Measurements from ENCODE around the gene SAXO1.

SAXO1 gene

DNA sequence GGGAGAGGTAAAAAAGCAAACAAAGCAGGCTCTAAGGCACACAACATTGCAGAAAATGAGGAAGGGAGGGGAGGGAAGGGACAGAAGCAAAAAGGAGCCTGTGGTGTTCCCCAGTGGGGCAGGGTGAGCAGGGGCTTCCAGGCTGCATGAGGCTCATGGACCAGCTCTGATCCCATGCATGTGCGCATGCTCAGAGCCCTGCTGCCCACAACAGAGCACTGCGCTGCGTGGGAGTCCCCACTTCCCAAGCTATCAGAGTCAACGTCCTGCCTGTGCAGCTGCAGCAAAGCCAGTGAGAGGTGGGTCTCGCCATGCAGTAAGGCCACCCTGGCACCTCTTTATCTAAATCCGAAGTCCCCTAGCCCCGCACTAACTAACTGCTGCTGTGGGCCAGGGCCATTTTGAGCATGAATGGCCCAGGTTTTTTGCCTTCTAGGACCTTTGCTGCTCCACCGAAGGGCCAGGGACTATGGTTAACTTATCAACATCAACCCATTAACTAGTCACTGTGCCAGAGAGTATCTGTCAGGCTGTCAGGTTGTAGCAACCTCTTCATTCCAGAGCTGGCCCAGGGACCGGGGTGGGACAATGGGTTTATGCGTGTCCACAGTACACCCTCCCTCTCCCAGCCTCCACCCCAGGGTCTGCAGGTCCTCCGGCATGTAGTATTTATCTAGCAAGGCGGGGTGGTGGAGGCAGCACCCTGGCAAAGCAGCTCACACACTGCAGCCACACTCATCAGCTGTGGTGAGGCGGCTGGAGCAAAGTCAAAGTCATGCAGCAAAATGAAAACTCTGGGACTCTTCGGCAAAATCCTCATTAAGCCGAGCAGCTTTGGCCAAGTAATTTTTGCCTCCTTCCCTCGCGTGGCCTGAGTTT is 123.6 kb downstream of the SAXO1 start:
- DNase-seq, result no peak

DNA sequence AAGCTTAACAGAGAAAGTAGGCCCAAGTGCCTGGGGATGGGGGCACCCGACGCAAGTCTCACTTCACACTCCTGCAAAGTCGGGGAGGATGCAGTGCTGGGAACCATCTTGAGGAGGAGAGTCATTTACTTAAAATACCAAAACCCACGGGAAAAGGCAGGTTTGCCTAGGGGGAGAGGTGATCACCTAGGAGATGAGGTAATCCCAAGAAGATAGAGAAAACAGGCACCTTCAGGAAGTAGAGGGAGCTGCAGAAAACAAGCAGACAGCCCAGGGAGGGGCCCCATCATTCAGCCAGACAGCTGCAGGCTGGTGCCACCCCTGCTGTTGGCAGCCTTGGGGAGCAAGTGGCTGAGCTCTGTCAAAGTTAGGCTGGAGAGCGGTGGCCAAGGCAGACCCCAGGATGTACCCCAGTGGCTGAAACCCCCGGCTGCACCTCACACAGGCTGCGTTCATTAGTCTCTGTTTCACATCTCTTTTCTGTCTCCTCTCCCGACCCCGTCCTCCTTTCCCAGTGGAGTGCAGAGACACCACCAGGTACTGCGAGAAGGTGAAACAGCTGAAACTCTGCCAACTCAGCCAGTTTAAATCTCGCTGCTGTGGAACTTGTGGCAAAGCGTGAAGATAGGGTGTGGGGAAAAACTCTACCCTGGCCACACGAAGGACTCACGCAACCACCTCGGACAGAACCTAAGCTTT is 124.9 kb downstream of the SAXO1 start:
- DNase-seq, result no peak

DNA sequence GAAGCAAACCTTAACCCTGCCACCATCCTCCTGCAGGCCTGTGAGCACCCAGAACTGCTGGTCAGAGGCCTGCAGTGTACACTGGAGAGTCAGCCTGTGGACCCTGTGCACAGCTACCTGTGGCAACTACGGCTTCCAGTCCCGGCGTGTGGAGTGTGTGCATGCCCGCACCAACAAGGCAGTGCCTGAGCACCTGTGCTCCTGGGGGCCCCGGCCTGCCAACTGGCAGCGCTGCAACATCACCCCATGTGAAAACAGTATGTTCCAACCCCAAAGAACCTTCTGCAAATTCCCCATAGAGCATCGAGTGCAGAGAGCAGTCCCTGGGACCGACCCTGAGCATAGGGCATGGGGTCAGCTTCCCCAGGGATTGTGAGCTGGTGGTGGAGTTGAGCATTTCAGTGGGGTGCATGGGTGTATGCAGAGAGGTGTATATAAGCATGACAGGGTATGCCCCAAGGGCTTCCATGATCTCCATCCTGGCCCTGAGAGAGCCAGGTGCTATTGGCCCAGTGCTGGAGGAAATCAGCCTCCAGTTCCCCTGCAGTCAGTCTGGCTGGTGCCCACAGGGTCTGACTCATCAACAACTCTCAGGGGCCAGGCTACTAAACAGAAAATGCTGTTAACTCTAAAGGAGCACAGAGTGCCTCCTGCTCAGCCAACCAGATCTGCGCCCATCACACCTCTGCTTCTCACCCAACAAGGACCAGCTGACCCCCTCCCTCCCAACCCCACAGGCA is 126.2 kb downstream of the SAXO1 start:
- DNase-seq, result no peak

DNA sequence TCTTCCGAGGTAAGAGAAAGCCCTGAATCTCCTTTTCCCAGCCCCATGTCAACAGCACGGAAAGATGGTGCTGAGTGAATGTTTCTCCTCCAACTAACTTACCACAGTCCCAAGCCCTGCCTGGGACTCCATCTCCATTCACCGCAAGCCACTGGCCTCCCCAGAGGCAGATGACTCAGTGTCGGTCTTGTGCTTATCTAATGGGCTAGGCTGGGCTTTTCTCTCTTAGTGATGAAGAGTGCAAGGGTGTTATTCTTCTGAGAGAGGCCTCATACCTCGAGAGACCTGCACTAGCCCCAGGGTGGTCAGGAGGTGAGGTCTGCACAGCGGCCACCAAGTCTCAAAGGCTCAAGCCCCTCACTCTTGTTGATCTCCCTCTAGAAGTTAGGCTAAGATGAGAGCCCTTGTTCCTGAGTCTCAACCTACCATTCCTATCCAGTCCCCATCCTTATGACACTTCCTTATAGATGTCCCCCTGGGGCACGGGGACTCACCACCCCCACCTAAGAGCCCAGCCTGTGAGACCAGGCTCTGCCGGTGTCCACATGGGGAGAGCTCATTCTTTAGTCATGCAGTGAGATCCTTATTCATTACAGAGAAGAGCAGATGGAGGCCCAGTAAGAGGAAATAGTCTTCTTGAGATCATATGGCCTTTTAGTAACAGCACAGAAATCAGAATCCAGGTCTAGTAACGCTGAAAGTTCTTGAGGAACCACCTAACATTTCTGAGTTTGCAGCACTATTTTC is 127.0 kb downstream of the SAXO1 start:
- no peak for DNase-seq

DNA sequence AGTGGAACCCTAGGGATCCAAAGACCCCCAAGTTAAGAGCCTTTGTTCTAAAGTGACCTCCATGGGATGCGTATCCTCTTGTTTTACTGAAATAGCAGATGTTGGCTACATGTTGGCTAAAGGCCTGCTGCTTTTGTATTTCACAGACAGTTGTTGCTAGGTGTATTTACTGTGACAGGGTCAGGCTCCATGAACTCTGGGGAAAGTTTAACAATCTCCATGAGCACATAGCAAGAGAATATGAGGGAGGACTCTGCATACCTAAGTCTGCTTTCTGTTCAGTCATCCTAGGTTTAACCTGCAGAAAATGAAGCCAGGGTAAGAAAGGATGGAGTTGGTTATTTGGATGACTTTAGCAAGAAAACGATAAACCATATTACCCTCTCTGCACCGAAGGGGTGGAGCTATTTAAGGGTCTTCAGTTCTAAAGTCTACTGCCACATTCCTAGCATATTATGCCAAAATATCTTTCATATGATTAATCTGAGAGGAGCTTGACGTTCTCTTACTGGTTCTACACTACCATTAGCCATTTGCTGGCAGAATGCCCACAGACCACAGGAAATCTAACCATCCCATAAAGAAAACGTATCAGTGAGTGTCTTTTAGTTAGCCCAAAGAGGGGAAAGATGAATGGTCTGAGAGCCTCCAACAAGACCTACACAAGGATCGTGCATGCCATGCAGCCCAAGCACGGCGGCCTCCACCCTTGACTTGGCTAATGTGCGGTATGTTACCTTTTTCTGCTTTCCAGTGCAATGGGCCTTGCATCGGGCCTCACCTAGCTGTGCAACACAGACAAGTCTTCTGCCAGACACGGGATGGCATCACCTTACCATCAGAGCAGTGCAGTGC is 127.8 kb downstream of the SAXO1 start:
- DNase-seq, result no peak

DNA sequence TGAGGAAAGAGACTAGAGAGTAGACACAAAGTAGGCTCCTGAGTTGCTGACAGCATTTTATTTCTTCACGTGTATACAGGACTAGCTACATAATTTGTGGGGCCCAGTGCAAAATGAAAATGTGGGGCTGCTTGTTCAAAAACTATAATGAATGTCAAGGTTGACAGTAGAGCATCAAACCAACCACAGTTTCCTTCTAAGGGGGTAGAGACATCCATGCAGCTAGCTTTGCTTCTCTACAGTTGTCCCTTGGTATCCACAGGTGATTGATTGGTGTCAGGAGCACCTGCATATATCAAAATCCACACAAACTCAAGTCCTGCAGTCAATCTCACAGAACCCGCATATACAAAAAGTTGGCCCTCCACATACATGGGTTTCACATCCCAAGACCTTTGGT is 129.6 kb downstream of the SAXO1 start:
- no peak for DNase-seq

DNA sequence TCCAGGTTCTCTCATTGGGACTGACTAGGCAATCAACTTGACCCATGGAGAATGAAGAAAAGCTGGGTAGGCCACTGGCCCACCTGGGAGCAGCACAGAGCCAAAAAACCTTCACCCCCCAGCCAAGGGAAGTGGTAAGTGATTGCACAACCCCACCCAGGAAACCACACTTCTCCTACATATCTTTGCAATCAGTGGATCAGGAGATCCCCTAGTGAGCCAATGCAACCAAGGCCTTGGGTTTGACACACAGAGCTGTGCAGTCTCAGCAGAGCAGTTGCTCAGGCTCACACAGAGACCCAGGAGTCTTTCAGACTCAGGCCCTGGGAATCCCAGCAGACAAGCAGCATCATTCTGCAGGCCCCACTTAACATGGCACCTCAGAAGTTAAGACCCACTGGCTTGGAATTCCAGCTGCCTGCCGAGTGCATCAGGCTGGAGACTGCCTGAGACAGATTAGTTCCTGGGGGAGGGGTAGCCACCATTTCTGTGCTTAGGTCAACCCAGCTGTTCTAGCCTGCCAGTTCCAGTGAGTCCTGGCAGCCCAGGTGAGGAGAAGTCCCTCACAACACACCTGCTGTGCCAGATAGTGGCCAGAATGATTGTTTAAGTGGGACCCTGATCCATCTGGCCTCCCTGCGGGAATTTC is 136.4 kb downstream of the SAXO1 start:
- no peak for DNase-seq

DNA sequence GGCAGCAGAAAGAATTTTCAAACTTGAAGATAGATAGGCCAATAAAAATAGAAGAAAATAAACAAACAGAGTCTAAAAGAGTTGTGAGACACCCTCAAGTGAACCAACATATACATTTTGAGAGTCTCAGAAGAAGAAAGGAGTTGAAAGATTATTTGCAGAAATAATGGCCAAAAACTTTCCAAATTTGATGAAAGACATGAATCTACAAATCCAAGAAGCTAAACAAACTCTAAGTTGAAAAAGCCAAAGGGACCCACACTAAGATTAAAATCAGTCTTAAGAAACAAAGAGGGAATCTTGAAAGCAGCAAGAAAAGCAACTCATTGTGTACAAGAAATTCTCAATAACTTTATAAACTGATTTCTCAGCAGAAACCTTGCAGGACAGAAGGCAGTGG is 137.0 kb downstream of the SAXO1 start:
- no peak for DNase-seq

DNA sequence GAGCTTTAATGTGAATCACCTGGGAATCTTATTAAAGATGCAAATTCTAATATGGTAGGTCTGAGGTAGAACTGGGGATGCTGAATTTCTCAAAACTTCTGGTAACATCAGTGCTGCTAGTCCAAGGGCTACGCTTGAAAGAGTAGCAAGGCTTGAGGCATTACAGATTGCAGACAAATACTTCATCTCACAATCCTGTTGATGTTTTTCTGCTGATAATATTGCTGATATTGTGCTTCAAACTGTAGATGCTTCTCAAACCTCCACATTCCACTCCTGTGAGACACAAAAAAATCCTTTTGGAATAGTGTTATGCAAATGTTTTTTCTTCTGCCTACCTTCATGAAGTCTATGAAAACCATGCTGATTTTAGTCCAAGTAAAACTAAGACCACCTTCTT is 139.5 kb downstream of the SAXO1 start:
- no peak for DNase-seq

DNA sequence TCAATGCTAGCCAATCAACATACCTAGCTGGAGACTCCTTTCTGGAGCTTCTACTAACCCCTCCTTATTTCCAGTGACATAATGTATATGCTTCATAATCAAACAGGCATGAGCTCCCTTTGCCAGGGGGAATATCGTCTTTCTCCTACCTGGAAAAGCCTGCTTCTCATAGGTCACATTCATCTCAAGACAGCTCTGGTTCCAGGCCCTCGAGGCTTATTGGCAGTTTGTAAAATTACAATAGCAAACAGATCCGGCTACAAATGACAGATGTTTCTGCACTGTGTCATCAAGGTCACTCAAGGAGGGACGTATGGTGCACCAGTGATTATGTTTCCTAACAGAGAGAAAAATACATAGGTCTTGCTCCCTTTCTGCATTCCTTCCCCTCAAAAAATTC is 140.0 kb downstream of the SAXO1 start:
- DNase-seq, result no peak

DNA sequence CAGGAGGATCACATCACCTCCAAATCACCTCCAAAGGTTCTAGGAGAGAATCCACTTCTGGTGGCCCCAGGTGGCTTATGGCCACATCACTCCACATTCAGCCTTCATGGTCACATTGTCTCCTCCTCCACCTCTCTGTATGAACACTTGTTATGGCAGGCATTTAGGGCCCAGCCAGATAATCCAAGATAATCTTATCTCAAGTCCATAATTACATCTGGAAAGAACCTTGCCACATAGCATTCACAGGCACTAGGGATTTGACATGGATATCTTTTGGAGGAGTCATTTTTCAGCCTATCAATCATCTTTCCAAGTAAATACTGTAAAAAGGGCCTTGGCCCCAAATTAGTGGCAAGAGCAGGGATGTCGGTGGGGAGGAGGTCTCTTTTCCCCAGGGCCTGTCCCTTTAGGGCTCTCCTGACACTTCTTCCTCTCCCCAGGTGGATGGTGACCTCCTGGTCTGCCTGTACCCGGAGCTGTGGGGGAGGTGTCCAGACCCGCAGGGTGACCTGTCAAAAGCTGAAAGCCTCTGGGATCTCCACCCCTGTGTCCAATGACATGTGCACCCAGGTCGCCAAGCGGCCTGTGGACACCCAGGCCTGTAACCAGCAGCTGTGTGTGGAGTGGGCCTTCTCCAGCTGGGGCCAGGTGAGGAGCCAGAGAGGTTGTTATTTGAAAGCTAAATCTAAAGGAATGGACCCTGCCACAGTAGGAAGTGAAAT is 140.9 kb downstream of the SAXO1 start:
- DNase-seq, result no peak

DNA sequence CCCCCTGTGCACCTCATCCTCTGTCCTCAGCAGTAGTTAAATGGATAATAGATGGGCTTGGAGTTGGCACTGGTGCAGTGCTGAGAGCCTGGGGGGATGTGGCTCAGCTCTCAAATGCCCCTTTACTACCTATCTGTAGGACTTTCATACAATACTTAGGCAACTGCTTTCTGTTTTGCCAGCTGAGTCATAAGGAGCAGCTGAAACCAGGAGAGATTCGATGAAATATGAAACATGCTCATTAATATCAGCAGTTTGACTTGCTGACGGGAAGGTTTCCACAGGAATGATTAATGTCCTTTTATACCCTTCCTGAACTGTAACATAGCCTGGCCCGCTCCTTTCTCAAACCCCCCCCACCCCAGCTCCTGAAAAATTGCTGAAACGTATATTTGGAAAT is 142.6 kb downstream of the SAXO1 start:
- DNase-seq, result no peak

DNA sequence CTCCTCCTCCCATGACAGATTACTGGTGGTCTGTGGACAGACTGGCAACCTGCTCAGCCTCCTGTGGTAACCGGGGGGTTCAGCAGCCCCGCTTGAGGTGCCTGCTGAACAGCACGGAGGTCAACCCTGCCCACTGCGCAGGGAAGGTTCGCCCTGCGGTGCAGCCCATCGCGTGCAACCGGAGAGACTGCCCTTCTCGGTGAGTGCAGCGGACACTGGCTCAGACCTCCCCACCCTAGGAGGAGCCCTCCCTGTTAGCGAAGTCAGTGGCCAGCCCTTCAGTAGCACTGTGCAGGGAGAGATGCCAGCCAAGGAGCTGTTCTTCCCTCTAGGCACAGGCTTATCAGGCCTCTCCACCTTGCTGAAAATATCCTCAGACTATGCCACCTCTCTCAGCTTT is 143.5 kb downstream of the SAXO1 start:
- no peak for DNase-seq

DNA sequence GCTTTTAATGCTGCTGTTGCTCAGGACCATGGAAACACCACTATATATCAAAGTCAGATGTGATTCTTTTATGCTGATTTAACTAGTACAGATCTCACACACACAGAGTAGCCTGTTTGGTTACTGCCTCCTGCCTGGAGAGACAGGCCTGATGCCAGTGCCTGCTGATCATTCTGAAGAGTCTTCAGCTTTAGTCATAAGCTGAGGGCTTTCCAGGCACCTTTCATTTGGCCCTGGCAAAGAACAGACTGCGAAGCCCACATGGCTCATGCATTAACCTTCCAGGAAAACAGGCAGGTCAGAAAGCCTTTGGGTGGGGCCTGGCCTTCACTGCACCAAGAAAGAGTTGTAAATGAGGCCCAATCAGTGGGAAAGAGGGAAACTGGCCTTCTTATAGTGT is 144.7 kb downstream of the SAXO1 start:
- DNase-seq, result no peak

DNA sequence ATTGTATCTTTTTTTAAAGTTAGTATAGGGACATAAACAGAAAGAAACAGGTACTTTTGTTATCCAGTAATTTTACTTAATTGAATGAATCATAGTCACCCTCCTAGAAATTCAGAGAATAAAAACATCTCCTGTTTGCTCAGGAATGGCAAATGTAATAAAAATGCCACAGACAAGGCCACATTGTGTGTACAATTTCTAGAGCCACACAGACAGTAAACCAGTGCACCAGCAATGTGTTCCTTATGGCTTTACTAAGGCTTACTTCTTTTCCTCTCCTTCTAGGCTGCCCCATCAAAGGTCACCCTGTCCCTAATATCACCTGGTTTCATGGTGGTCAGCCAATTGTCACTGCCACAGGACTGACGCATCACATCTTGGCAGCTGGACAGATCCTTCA is 145.5 kb downstream of the SAXO1 start:
- no peak for DNase-seq

DNA sequence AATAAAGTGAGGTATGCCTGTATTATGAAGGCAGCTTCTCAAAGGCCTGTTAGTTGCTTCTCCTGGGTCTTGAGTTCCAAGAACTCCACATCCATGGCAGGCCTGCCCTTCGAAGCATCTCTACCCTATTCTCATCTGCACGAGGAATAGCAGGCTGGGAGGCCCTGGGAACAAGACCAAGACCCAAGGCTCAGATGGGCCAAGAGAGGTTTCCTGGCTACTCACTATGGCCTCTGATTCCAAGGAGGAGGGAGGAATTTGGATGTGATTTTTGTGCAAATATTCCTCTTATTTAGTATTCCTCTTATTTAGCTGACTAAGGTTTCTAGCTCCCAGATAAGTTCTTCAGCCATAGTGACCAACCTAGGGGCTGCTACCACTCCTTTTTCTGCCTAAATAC is 151.3 kb downstream of the SAXO1 start:
- no peak for DNase-seq

DNA sequence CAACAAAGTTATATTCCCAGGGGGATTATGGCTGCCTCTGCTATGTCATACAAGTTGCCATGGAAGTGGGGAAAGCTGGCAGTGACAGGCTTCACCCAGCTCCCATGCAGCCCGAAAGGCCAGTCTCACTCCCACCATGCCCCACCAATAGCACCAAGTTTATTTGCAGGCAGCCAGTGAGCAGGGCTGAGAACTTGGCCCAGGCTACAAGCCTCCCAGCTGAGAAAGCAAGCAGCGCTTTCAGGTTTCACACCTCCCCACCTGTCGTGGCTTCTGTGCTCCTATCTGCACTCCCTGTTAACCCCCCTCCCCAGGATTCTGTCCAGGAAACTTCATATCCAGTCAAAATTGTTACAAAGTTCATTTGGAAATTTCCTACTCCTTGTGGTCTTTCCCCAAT is 155.0 kb downstream of the SAXO1 start:
- no peak for DNase-seq
